Lung (tissue), 12 donors: Measurements from ENCODE around the gene PSEN2. TPM values are rescaled to one million over a fixed set of nuclear protein-coding genes. Genes with fewer than 3 reads are reported as not detected.
"Not testable (repeated sequence)": the region's sequence is repeated elsewhere in the genome, so short reads cannot be mapped to it uniquely, and the experiment has no call there.

ENCODE experiments used
- ATAC-seq: fragments of 200-7000 bp; cut with Tn5 transposase; one replicate; pipeline ENCODE4 v1.9.1; 2020; ENCODE audit warnings: moderate number of reproducible peaks; ENCODE audit not compliant: insufficient read depth, low FRiP score
- DNase-seq, 3 donors: peaks; one replicate each; pipeline ENCODE4 v3.0.0-alpha.2; 2013 to 2017
- H3K27ac ChIP-seq, 2 donors: one replicate each; pipeline ENCODE4 v1.5.1; 2013; ENCODE audit warnings: mild to moderate bottlenecking in 2 of 2, moderate library complexity in 2 of 2, control low read depth in 1 of 2, inconsistent platforms in 1 of 2, low read depth in 1 of 2, low read length in 1 of 2
- H3K27me3 ChIP-seq, 3 donors: one replicate each; pipeline ENCODE4 v1.5.1; 2013; ENCODE audit warnings: low read length in 2 of 3; ENCODE audit not compliant: control insufficient read depth in 3 of 3, insufficient read depth in 3 of 3
- H3K36me3 ChIP-seq, 4 donors: one replicate each; pipeline ENCODE4 v1.5.1; 2013; ENCODE audit warnings: low read length in 4 of 4, mild to moderate bottlenecking in 1 of 4, moderate library complexity in 1 of 4; ENCODE audit not compliant: control insufficient read depth in 4 of 4, insufficient read depth in 4 of 4
- H3K4me1 ChIP-seq, 5 donors: one replicate each; pipeline ENCODE4 v1.5.1; 2013; ENCODE audit warnings: low read length in 5 of 5, mild to moderate bottlenecking in 2 of 5, moderate library complexity in 1 of 5; ENCODE audit not compliant: control insufficient read depth in 5 of 5, insufficient read depth in 5 of 5
- H3K4me3 ChIP-seq: one replicate; pipeline ENCODE4 v1.5.1; 2013; ENCODE audit warnings: mild to moderate bottlenecking, control low read depth, moderate library complexity
- H3K9ac ChIP-seq, 2 donors: one replicate each; pipeline ENCODE4 v1.5.1; 2013; ENCODE audit warnings: low read length in 2 of 2, control low read depth in 1 of 2; ENCODE audit not compliant: insufficient read depth in 1 of 2
- H3K9me3 ChIP-seq, 4 donors: one replicate each; pipeline ENCODE4 v1.5.1; 2013; ENCODE audit warnings: low read length in 3 of 4, mild to moderate bottlenecking in 1 of 4, moderate library complexity in 1 of 4; ENCODE audit not compliant: control insufficient read depth in 4 of 4, insufficient read depth in 3 of 4
- CTCF ChIP-seq: IDR thresholded peaks from 2 replicates; pipeline ENCODE4 v1.5.1; 2012; ENCODE audit warnings: mild to moderate bottlenecking; ENCODE audit errors: control extremely low read depth, extremely low read depth
- WGBS, 2 donors: extraction: QIAGEN DNeasy Blood & Tissue Kit; methylation state at CpG; one replicate each; pipeline ENCODE4 v1.1.7; 2013; 5-methylcytosine and 5-hydroxymethylcytosine counted together
- polyA plus RNA-seq, 2 donors: library from polyadenylated mRNA; stranded (reverse); fragments of 200-250 nt; gene quantifications; one replicate each; pipeline ENCODE4 v1.2.1, GENCODE V29; 2013
- total RNA-seq, 2 donors: library from RNA; depleted of rRNA in 1 of 2; stranded (reverse); fragments of >200 nt in 1 of 2; gene quantifications; one replicate each; pipeline ENCODE4 v1.2.1, GENCODE V29; 2014 to 2021
- donor health status: control.
- donor health status: control.
- donor health status: Bipolar disorder and iron deficiency.
- donor health status: healthy.
- donor health status: DM: yes; HTN: yes; CAD: no.

The PSEN2 gene
- total and polyA plus RNA-seq, 4 donors, result 16.4 to 28.1 (median 18.7) TPM

GRCh38 chr1:226838456-226838855 is 32.0 kb upstream of the PSEN2 start:
- no peaks in the 10 kb centered on the region for H3K36me3 ChIP-seq
- ATAC-seq, result no peak
- no peak for TF ChIP-seq CTCF
- H3K27ac ChIP-seq, result no peak overlapping the region
- H3K4me3 ChIP-seq, result no peak overlapping the region
- H3K27me3 ChIP-seq, result no peaks in the 10 kb centered on the region
- 91 to 97% methylated on average over 3 of the region's 3 CpGs for WGBS, 2 donors
- H3K9ac ChIP-seq, result no peak overlapping the region
- no peaks in the 10 kb centered on the region for H3K4me1 ChIP-seq
- DNase-seq, result no peak
- no peaks in the 10 kb centered on the region for H3K9me3 ChIP-seq

- no peak for TF ChIP-seq CTCF
- no peak for ATAC-seq
Measured at GRCh38 chr1:226845624-226846023, 24.8 kb upstream of the PSEN2 start.

GRCh38 chr1:226846786-226847185 is 23.6 kb upstream of the PSEN2 start:
- no peak for TF ChIP-seq CTCF
- no peaks in the 10 kb centered on the region for H3K27me3 ChIP-seq
- no peak for ATAC-seq
- no peak overlapping the region for H3K9ac ChIP-seq
- no peaks in the 10 kb centered on the region for H3K36me3 ChIP-seq
- no peaks in the 10 kb centered on the region for H3K4me1 ChIP-seq
- DNase-seq, result no peak
- 47 to 49% methylated on average over 1 of the region's 1 CpG for WGBS, 2 donors
- no peak overlapping the region for H3K27ac ChIP-seq
- no peak overlapping the region for H3K4me3 ChIP-seq
- H3K9me3 ChIP-seq, result no peaks in the 10 kb centered on the region

More at GRCh38 chr1:226845624-226846023, 24.8 kb upstream of the PSEN2 start:
- Histone ChIP-seq H3K9me3 (no peaks in the 10 kb centered on the region), H3K36me3 (no peaks in the 10 kb centered on the region), H3K27me3 (no peaks in the 10 kb centered on the region), H3K9ac (no peak overlapping the region), H3K4me3 (no peak overlapping the region), H3K4me1 (no peaks in the 10 kb centered on the region), H3K27ac (no peak overlapping the region)
- no peak for DNase-seq

GRCh38 chr1:226854548-226854947 is 15.9 kb upstream of the PSEN2 start:
- WGBS, 2 donors, result 82 to 91% methylated on average over 1 of the region's 1 CpG
- H3K9me3 ChIP-seq, H3K27me3 ChIP-seq, DNase-seq, ATAC-seq, H3K27ac ChIP-seq, H3K4me3 ChIP-seq, H3K4me1 ChIP-seq, H3K9ac ChIP-seq, H3K36me3 ChIP-seq: not testable (repeated sequence)
